Activated naive CD4-positive, alpha-beta T cell treated with anti-CD3 and anti-CD28 coated beads, Interleukin-2, amount 10 ng/mL, durations not matched to agents 7 days and 5 days (primary cell): ENCODE results near the gene TLK2.
A peak's percentile ranks its signal among the peaks of the same experiment; 100 is the strongest.
"Not testable (repeated sequence)": the region's sequence is repeated elsewhere in the genome, so short reads cannot be mapped to it uniquely, and the experiment has no call there.

ENCODE experiments used
- CTCF ChIA-PET: fragments of 350-600 bp; sonication (Branson Sonifier 250); formaldehyde crosslinking; loops from one replicate; lab custom pipeline; 2021; ENCODE audit warnings: antibody characterized with exemption; lab: Charles Lee
- DNase-seq: peaks from one replicate; pipeline ENCODE4 v3.0.0-alpha.2; 2020
- H3K27ac Mint-ChIP-seq: one replicate; pipeline ENCODE4 v1.8.0; 2021; ENCODE audit warnings: mild to moderate bottlenecking, moderate library complexity, mixed read lengths
- H3K27me3 Mint-ChIP-seq: one replicate; pipeline ENCODE4 v1.8.0; 2021; ENCODE audit warnings: mild to moderate bottlenecking, mixed read lengths
- H3K36me3 Mint-ChIP-seq: one replicate; pipeline ENCODE4 v1.8.0; 2021; ENCODE audit warnings: mixed read lengths
- H3K4me1 Mint-ChIP-seq: one replicate; pipeline ENCODE4 v1.8.0; 2021; ENCODE audit warnings: mixed read lengths
- H3K4me3 Mint-ChIP-seq: one replicate; pipeline ENCODE4 v1.8.0; 2021; ENCODE audit warnings: mild to moderate bottlenecking, moderate library complexity, mixed read lengths
- H3K9me3 Mint-ChIP-seq: one replicate; pipeline ENCODE4 v1.8.0; 2021; ENCODE audit warnings: mixed read lengths

Gene TLK2

GRCh38 chr17:62478424-62478879 lies at the start of gene TLK2:
TLK2 (plus strand) TSS chr17:62478825; CDS start chr17:62481126, 2,301 bp downstream.
- Mint-ChIP-seq H3K27me3 (no peaks in the 10 kb centered on the region), H3K4me3 (peak within 1 kb of the TSS; percentile 92), H3K4me1 (peaks cover 38% of the 10 kb centered on the region), H3K9me3 (no peaks in the 10 kb centered on the region), H3K36me3 (peaks cover 22% of the 10 kb centered on the region), H3K27ac (peak within 1 kb of the TSS; percentile 96)
- peak; percentile 82 for DNase-seq
- CTCF ChIA-PET, result no interaction called here

DNA sequence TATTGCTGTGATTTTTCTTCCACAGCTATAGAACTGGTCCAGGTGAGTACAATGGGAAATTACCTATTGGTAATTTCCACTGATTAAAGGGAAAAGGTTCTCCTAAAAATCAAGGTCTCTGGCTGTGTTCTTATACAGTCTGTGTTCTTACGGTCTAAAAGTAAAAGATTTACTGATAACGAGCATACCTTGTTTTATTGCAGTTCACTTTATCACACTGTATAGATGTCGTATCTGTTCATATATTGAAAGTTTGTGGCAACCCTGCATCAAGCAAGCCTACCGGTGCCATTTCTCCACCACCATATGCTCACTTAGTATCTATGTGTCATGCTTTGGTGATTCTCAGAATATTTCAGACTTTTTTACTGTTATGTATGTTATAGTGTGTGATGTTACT lies 43.4 kb upstream of the TLK2 start:
- H3K27me3 Mint-ChIP-seq, DNase-seq, H3K4me3 Mint-ChIP-seq, H3K27ac Mint-ChIP-seq, H3K4me1 Mint-ChIP-seq, CTCF ChIA-PET, H3K9me3 Mint-ChIP-seq: not testable (repeated sequence)
- peaks cover 18% of the 10 kb centered on the region for H3K36me3 Mint-ChIP-seq

DNA sequence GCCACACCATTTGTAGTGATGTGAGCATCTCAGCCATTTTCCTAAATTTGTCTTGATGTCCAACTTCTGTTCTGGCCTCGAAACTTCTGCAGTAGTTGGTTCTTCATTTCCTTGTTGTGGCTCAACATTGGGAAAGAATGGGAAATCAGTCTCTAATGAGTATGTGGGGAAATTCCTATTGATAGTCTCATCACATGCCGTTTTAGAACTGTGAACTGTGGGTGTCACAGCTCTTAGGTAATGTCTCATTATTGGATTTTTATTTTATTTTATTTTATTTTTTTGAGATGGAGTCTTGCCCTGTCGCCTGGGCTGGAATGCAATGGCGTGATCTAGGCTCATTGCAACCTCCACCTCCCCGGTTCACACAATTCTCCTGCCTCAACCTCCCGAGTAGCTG lies 37.4 kb upstream of the TLK2 start:
- H3K4me1 Mint-ChIP-seq, CTCF ChIA-PET, DNase-seq, H3K9me3 Mint-ChIP-seq, H3K4me3 Mint-ChIP-seq, H3K27me3 Mint-ChIP-seq, H3K27ac Mint-ChIP-seq: not testable (repeated sequence)
- H3K36me3 Mint-ChIP-seq, result peaks cover 22% of the 10 kb centered on the region

DNA sequence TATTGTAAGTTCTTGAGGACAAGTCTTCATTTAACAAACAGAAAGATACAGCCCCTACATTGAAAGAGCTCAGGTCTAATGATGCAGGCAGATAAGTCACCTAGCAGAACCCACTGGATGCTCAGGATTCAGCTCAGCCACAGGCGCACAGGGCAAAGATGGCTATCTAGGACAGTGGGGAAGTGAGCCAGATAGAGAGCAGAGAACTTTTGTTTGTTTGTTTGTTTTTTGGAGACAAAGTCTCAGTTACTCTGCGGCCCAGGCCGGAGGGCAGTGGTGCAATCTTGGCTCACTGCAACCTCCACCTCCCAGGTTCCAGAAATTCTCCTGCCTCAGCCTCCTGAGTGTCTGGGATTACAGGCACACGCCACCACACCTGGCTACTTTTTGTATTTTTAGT lies 34.6 kb upstream of the TLK2 start:
- Mint-ChIP-seq H3K27me3 (no peaks in the 10 kb centered on the region), H3K9me3 (no peaks in the 10 kb centered on the region), H3K4me3 (no peak overlapping the region), H3K36me3 (peaks cover 32% of the 10 kb centered on the region), H3K27ac (no peak overlapping the region), H3K4me1 (no peaks in the 10 kb centered on the region)
- CTCF ChIA-PET, result no interaction called here
- DNase-seq, result no peak

GRCh38 chr17:62445791-62446190 lies 32.8 kb upstream of the TLK2 start:
- H3K27me3 Mint-ChIP-seq, CTCF ChIA-PET, DNase-seq, H3K27ac Mint-ChIP-seq, H3K4me3 Mint-ChIP-seq, H3K9me3 Mint-ChIP-seq, H3K4me1 Mint-ChIP-seq: not testable (repeated sequence)
- H3K36me3 Mint-ChIP-seq, result peaks cover 30% of the 10 kb centered on the region

- H3K4me3 Mint-ChIP-seq, DNase-seq, H3K27ac Mint-ChIP-seq, CTCF ChIA-PET, H3K27me3 Mint-ChIP-seq, H3K9me3 Mint-ChIP-seq: not testable (repeated sequence)
- Mint-ChIP-seq H3K36me3 (peaks cover 20% of the 10 kb centered on the region), H3K4me1 (peaks cover 11% of the 10 kb centered on the region)
Measured at GRCh38 chr17:62452195-62452594, 26.4 kb upstream of the TLK2 start.

- H3K27me3 Mint-ChIP-seq, CTCF ChIA-PET: not testable (repeated sequence)
Measured at GRCh38 chr17:62453041-62453440, 25.6 kb upstream of the TLK2 start.

GRCh38 chr17:62453656-62454055 lies 25.0 kb upstream of the TLK2 start:
- H3K4me1 Mint-ChIP-seq, result peaks cover 11% of the 10 kb centered on the region
- H3K9me3 Mint-ChIP-seq, DNase-seq, H3K27ac Mint-ChIP-seq, CTCF ChIA-PET, H3K27me3 Mint-ChIP-seq, H3K36me3 Mint-ChIP-seq, H3K4me3 Mint-ChIP-seq: not testable (repeated sequence)

More at GRCh38 chr17:62453041-62453440, 25.6 kb upstream of the TLK2 start:
- not testable (repeated sequence) for H3K4me3 Mint-ChIP-seq, H3K27ac Mint-ChIP-seq, DNase-seq, H3K9me3 Mint-ChIP-seq
- Mint-ChIP-seq H3K4me1 (peaks cover 11% of the 10 kb centered on the region), H3K36me3 (peaks cover 12% of the 10 kb centered on the region)

DNA sequence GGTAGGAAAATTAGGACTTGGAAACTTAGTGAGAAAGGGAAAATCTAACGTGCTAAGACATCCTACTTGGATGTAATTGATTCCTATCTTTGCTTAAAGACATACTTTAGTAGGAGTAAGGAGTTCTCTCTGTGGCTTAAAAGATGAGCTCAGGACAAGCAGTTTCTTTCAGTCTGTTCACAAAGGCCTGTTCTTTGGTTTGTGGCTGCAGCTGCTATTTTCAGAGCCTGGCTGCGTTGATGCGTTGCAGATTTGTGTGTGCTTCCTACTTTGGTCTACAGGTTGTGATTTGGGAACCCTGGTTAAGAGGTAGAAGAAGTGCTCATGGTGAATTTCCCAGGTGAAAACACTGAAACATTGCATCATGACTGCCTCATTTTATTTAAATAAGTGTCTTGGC lies 24.5 kb upstream of the TLK2 start:
- CTCF ChIA-PET, DNase-seq, H3K27ac Mint-ChIP-seq, H3K36me3 Mint-ChIP-seq, H3K4me3 Mint-ChIP-seq, H3K27me3 Mint-ChIP-seq, H3K9me3 Mint-ChIP-seq: not testable (repeated sequence)
- peaks cover 11% of the 10 kb centered on the region for H3K4me1 Mint-ChIP-seq

GRCh38 chr17:62456016-62456415 lies 22.6 kb upstream of the TLK2 start:
- DNase-seq, result no peak
- Mint-ChIP-seq H3K27ac (no peak overlapping the region), H3K4me1 (peaks cover 11% of the 10 kb centered on the region), H3K27me3 (peaks cover 6% of the 10 kb centered on the region), H3K4me3 (no peak overlapping the region), H3K9me3 (no peaks in the 10 kb centered on the region), H3K36me3 (peaks cover 7% of the 10 kb centered on the region)
- CTCF ChIA-PET, result interaction anchor here (1.1 kb wide), 1 partner anchor 10 kb away, joined by 3 read pairs; no protein-coding TSS in a partner anchor

DNA sequence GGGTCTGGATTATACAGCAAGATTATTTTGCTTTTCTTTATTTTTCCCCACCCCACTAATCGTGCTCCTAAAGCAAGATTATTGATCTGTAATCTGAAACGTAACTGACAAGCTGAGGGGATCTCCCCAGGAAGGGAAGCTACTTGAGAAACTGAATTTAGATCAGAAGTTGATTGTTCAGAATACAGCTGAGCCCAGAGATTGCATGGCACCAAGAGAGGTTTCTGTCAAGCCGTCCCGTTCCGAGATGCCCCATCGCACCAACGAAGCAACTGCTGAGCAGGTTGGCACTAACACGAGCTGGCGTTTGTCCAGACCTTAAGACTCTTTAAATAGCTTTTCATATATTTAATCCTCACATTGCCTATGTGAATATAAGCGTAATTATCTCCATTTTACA lies 20.1 kb upstream of the TLK2 start:
- CTCF ChIA-PET, H3K4me1 Mint-ChIP-seq, H3K27ac Mint-ChIP-seq, H3K4me3 Mint-ChIP-seq, DNase-seq, H3K9me3 Mint-ChIP-seq, H3K36me3 Mint-ChIP-seq: not testable (repeated sequence)
- H3K27me3 Mint-ChIP-seq, result peaks cover 16% of the 10 kb centered on the region

GRCh38 chr17:62464422-62464821 lies 14.2 kb upstream of the TLK2 start:
- CTCF ChIA-PET, H3K27ac Mint-ChIP-seq, H3K4me1 Mint-ChIP-seq, H3K36me3 Mint-ChIP-seq, DNase-seq, H3K4me3 Mint-ChIP-seq, H3K9me3 Mint-ChIP-seq: not testable (repeated sequence)
- peaks cover 30% of the 10 kb centered on the region for H3K27me3 Mint-ChIP-seq

DNA sequence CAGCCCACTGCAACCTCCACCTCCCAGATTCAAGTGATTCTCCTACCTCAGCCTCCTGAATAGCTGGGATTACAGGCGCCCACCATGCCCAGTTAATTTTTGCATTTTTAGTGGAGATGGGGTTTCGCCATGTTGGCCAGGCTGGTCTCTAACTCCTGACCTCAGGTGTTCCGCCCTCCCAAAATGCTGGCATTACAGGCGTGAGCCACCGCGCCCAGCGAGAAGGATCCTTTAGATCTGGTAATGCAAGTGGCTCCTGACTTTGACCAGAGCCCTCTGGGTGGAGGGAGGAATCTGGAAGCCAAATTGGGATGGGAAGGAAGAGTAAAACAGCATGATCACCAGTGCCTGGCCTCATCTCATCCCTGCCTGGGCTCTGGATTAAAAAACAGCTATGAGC lies 13.4 kb upstream of the TLK2 start:
- H3K4me3 Mint-ChIP-seq, H3K4me1 Mint-ChIP-seq, H3K36me3 Mint-ChIP-seq, DNase-seq, H3K9me3 Mint-ChIP-seq, H3K27ac Mint-ChIP-seq: not testable (repeated sequence)
- CTCF ChIA-PET, result interaction anchor here (1.1 kb wide), 1 partner anchor 9 kb away, joined by 3 read pairs; no protein-coding TSS in a partner anchor
- peaks cover 30% of the 10 kb centered on the region for H3K27me3 Mint-ChIP-seq

GRCh38 chr17:62470666-62471379 lies 7.8 kb upstream of the TLK2 start:
- H3K27me3 Mint-ChIP-seq, H3K4me3 Mint-ChIP-seq, H3K27ac Mint-ChIP-seq, H3K36me3 Mint-ChIP-seq, H3K4me1 Mint-ChIP-seq, H3K9me3 Mint-ChIP-seq, CTCF ChIA-PET: not testable (repeated sequence)
- peak; percentile 43 for DNase-seq

DNA sequence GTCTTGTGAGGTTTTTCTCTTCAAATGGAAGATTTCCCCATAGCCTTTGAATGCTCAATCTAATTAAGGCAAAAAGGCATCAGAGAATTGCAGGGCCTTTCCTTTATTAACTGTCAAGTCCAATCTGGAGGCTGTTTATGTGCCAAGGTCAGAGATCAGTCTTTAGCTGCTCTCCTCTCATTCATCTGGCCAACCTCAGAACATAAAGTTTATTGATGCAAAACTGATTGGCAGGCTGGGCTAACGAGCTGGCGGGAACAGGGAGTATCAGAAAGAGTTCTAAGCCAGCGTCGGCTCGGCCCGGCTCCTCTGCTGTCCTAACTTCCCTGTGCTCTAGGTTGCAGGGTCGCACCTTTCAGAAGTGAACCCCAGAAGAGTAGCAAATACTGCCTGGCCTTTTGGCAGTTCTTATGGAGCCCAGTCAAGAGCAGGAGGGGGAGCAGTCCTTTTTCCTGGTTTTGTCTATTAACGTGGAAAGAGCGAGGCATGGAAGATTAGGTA lies 7.2 kb upstream of the TLK2 start:
- H3K36me3 Mint-ChIP-seq, DNase-seq, H3K27me3 Mint-ChIP-seq, H3K9me3 Mint-ChIP-seq, H3K4me1 Mint-ChIP-seq, H3K4me3 Mint-ChIP-seq, H3K27ac Mint-ChIP-seq, CTCF ChIA-PET: not testable (repeated sequence)
